GM06990 (cell line): ENCODE data around the gene C1orf210.

ENCODE experiments used
- DNase-seq: peaks from one replicate; pipeline ENCODE4 v3.0.0-alpha.2; 2011; ENCODE audit not compliant: insufficient read length; ENCODE audit errors: extremely low read depth
- H3K27me3 ChIP-seq: replicated peaks from 2 replicates; pipeline ENCODE4 v1.6.0; 2011; ENCODE audit warnings: low read length; ENCODE audit not compliant: control insufficient read depth, insufficient read depth
- H3K36me3 ChIP-seq: 2 replicates; pipeline ENCODE4 v1.5.1; 2011; ENCODE audit warnings: low read length; ENCODE audit not compliant: control insufficient read depth, insufficient read depth
- H3K4me3 ChIP-seq: replicated peaks from 2 replicates; pipeline ENCODE4 v1.5.1; 2011; ENCODE audit warnings: low read depth, mild to moderate bottlenecking, control low read depth, low read length
- TF ChIP-seq, protein P1 (sequence below): IDR thresholded peaks from 2 replicates; pipeline ENCODE4 v1.5.1; 2011; ENCODE audit warnings: low read length, control low read depth, mild to moderate bottlenecking, inconsistent platforms; ENCODE audit not compliant: insufficient read depth, poor library complexity, severe bottlenecking

Gene C1orf210

GRCh38 chr1:43269627-43270375 is 15.6 kb downstream of the C1orf210 start, which contains the start of gene TMEM125:
Gene TMEM125, plus strand, starts transcription at chr1:43269983. Its CDS starts 2,740 bp downstream, at chr1:43272723.
- H3K27me3 ChIP-seq, result no peaks in the 10 kb centered on the region; the same call in 1 of the 2 replicates
- TF ChIP-seq, protein P1, sequence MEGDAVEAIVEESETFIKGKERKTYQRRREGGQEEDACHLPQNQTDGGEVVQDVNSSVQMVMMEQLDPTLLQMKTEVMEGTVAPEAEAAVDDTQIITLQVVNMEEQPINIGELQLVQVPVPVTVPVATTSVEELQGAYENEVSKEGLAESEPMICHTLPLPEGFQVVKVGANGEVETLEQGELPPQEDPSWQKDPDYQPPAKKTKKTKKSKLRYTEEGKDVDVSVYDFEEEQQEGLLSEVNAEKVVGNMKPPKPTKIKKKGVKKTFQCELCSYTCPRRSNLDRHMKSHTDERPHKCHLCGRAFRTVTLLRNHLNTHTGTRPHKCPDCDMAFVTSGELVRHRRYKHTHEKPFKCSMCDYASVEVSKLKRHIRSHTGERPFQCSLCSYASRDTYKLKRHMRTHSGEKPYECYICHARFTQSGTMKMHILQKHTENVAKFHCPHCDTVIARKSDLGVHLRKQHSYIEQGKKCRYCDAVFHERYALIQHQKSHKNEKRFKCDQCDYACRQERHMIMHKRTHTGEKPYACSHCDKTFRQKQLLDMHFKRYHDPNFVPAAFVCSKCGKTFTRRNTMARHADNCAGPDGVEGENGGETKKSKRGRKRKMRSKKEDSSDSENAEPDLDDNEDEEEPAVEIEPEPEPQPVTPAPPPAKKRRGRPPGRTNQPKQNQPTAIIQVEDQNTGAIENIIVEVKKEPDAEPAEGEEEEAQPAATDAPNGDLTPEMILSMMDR, result no peak
- H3K4me3 ChIP-seq, result peak within 1 kb of the TSS; percentile 3; the same call in 1 of the 2 replicates
- no peak for DNase-seq
- H3K36me3 ChIP-seq, result no peaks in the 10 kb centered on the region

DNA sequence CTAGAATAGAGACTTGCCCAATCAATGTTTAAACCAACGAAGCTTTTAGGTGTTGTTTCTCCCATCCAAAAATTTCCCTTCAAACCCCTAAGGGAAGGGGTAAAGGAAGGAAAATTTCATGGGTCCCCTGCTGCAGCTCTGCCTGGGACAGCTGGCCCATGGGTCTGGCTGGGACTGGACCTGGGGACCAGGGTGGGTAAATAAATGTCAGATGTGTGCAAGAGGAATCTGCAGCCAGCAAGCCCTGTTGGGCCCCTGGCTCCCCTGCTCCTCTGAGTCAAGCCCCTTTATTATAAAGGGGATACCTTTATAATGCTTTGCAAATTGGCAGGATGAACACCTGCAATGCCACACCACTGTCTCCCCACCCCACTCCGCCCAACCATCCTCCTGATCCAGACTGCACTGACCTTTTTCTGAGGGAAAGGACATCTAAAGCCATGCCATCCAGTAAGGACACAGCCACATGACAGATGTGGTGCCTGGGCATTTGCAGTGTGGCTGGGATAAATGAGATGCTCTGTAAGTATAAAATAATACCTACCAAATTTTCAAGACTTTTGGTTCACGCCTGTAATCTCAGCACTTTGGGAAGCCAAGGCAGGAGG is 17.5 kb downstream of the C1orf210 start:
- no peak for DNase-seq

DNA sequence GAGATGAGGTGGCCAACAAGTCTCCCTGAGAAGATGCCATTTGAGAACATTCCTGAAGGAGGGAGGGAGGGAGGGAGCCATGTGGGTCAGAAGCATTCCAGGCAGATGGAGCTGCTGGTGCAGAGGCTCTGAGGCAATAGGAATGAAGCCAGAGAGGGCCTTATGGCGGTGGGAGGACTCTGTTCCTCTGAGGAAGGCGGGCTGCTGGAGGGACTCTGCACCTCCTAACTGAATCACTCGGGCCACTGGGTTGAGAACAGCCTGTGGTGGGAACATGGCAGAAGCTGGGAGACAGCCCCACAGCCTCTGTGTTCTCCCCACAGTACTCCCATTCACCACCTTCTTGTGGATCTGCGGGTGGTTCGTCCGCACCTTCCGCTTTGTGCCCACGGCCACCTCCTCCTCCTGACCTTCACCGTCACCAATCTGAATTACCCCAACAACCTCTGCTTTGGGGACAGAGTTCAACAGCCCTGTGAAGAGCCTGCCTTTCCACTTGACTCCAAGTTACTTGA is 18.0 kb downstream of the C1orf210 start:
- Histone ChIP-seq H3K4me3 (no peak overlapping the region), H3K36me3 (no peaks in the 10 kb centered on the region), H3K27me3 (no peaks in the 10 kb centered on the region; the same call in 1 of the 2 replicates)
- DNase-seq, result no peak
- TF ChIP-seq, protein P1, result no peak

More for the DNA sequence above, 17.5 kb downstream of the C1orf210 start:
- Histone ChIP-seq H3K36me3 (no peaks in the 10 kb centered on the region), H3K27me3 (no peaks in the 10 kb centered on the region; the same call in 1 of the 2 replicates), H3K4me3 (no peak overlapping the region)
- TF ChIP-seq, protein P1, result no peak

DNA sequence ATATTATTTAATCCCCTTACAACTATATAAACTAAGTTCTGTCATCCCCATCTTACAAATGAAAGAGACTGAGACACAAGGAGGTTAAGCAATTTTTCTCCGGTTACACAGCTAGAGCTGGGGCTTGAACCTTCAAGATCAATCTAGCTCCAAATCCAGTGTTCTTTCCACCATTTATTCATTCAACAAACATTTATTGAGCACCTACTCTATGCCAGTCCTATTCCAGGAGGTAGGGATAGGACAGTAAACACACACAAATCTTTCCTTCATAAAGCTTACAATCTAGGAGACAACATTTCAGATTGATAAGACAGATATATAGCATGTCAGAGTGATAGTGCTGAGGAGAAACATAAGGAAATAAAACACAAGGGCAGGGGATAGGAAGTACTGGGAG is 18.5 kb downstream of the C1orf210 start:
- Histone ChIP-seq H3K27me3 (no peaks in the 10 kb centered on the region; the same call in 1 of the 2 replicates), H3K4me3 (no peak overlapping the region), H3K36me3 (no peaks in the 10 kb centered on the region)
- TF ChIP-seq, protein P1, result no peak
- DNase-seq, result no peak

DNA sequence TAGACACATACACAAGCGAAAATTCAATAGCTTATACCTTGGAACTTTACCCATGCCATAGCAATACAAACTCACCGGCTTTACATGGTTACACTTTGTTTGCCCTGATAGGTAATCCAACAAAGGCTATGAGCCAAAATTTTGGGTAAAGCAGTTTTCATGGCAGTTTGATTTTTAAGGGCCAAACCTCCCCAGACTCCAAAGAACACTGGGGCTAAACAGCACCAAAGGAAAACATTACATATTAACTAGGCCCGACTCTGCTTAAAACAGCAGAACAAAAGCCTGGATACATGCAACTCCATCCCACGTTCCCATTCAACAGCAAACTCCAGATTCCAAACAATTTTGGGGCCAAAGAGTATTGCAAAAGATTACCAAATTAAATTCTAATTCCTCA is 19.9 kb downstream of the C1orf210 start:
- Histone ChIP-seq H3K4me3 (no peak overlapping the region), H3K27me3 (no peaks in the 10 kb centered on the region; the same call in 1 of the 2 replicates), H3K36me3 (no peaks in the 10 kb centered on the region)
- DNase-seq, result no peak
- TF ChIP-seq, protein P1, result no peak
